Measurements from ENCODE around the gene PGA5. TPM values are rescaled to one million over a fixed set of nuclear protein-coding genes. Genes with fewer than 3 reads are reported as not detected.
"Not testable (repeated sequence)": the region's sequence is repeated elsewhere in the genome, so short reads cannot be mapped to it uniquely, and the experiment has no call there.

The PGA5 gene
- polyA plus RNA-seq: not detected in 3 replicates
- not detected for polyA plus RNA-seq (2011; ENCODE audit: low read depth)
- not detected in 2 replicates for polyA plus RNA-seq (2011; cell fraction: cytosol; rRNA removed)
- polyA plus RNA-seq (2011; cell fraction: nucleus; rRNA removed): not detected in 2 replicates
- not detected in 2 replicates for polyA plus RNA-seq (2012; ENCODE audit: low replicate concordance)
- polyA minus RNA-seq: not detected in 3 replicates
- not detected for polyA minus RNA-seq (2011; cell fraction: cytosol; rRNA and poly(A)+ RNA removed)
- polyA minus RNA-seq (2011; cell fraction: nucleus; rRNA and poly(A)+ RNA removed): not detected in 2 replicates

DNA sequence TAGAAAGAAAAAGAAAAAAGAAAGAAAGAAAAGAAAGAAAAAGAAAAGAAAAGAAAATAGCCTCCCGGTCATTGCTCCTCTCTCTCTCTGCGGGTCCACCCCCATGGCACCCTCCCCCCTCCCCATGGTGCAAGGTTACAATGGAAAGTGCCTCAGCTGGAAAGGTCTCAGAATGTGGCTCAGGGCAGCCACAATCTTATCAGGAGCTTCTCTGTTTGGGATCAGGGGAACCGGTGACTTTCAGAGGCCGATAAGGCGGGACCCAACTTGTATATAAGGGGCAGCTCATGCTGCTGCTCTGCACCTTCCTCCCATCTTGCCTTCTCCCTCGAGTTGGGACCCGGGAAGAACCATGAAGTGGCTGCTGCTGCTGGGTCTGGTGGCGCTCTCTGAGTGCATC is at the start of gene PGA5:
Gene PGA5, plus strand, starts transcription at position 301 of the 400 bp plus-strand sequence. Its CDS starts 52 bp downstream, at position 353.
- H2AFZ ChIP-seq (ENCODE audit: control insufficient read depth, low read length); H3K27ac ChIP-seq (ENCODE audit: control insufficient read depth, insufficient read depth, low read length); H3K9ac ChIP-seq (ENCODE audit: control insufficient read depth, extremely low read depth, insufficient read depth, low read length); DNase-seq (ENCODE audit: low read depth, low spot score); H3K36me3 ChIP-seq (ENCODE audit: control insufficient read depth in 2 of 2, extremely low read depth in 1 of 2, insufficient read depth in 2 of 2, low read length in 2 of 2); H3K9me3 ChIP-seq (ENCODE audit: control insufficient read depth, low read depth, low read length); H3K27me3 ChIP-seq (ENCODE audit: control insufficient read depth, extremely low read depth, insufficient read depth, low read length); H3K4me1 ChIP-seq (ENCODE audit: control insufficient read depth, extremely low read depth, insufficient read depth, low read length); H4K20me1 ChIP-seq (ENCODE audit: control insufficient read depth, extremely low read depth, insufficient read depth, low read length); H3K79me2 ChIP-seq (ENCODE audit: control insufficient read depth, insufficient read depth, low read length); FAIRE-seq; H3K4me2 ChIP-seq (ENCODE audit: control insufficient read depth, extremely low read depth, insufficient read depth, low read depth, low read length); dilution Hi-C loops (cut with MboI; ENCODE audit: extremely low pct_ligation_motif_present, low sequenced_read_pairs); H3K4me3 ChIP-seq (ENCODE audit: control insufficient read depth in 2 of 3, extremely low read depth in 1 of 3, insufficient read depth in 2 of 3, low read depth in 1 of 3, low read length in 3 of 3); H3K9me1 ChIP-seq (ENCODE audit: control insufficient read depth, extremely low read depth, insufficient read depth, low read length): not testable (repeated sequence)

DNA sequence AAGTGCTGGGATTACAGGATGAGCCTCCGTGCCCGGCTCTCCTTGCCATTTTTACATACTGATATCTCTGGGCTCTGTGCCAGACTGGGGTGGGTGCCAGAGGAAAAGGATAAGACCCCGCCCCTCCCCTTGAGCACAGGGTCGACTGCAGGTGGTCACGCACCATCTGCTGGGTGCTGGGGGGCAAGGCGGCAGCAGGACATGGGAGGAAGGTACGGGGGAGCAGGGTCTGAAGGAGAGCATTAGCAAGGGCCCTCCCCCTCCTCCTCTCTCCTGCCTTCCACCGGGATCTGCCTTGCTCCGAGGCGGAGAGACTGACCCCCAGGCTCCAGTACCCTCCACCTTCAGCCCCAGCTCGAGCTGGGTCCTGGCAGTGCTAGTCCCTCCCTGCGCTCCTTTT is 47.4 kb upstream of the PGA5 start:
- Histone ChIP-seq H3K27me3 (ENCODE audit: control insufficient read depth, extremely low read depth, insufficient read depth, low read length) (peaks cover 14% of the 10 kb centered on the region), H2AFZ (ENCODE audit: control insufficient read depth, low read length) (no peak overlapping the region), H3K79me2 (ENCODE audit: control insufficient read depth, insufficient read depth, low read length) (no peaks in the 10 kb centered on the region), H3K36me3 (ENCODE audit: control insufficient read depth in 2 of 2, extremely low read depth in 1 of 2, insufficient read depth in 2 of 2, low read length in 2 of 2) (no peaks in the 10 kb centered on the region), H3K9ac (ENCODE audit: control insufficient read depth, extremely low read depth, insufficient read depth, low read length) (no peak overlapping the region), H3K4me1 (ENCODE audit: control insufficient read depth, extremely low read depth, insufficient read depth, low read length) (no peaks in the 10 kb centered on the region), H3K4me3 (ENCODE audit: control insufficient read depth in 2 of 3, extremely low read depth in 1 of 3, insufficient read depth in 2 of 3, low read depth in 1 of 3, low read length in 3 of 3) (no peak overlapping the region), H4K20me1 (ENCODE audit: control insufficient read depth, extremely low read depth, insufficient read depth, low read length) (no peaks in the 10 kb centered on the region), H3K27ac (ENCODE audit: control insufficient read depth, insufficient read depth, low read length) (no peak overlapping the region), H3K9me1 (ENCODE audit: control insufficient read depth, extremely low read depth, insufficient read depth, low read length) (no peaks in the 10 kb centered on the region), H3K9me3 (ENCODE audit: control insufficient read depth, low read depth, low read length) (no peaks in the 10 kb centered on the region), H3K4me2 (ENCODE audit: control insufficient read depth, extremely low read depth, insufficient read depth, low read depth, low read length) (no peak overlapping the region)
- TF ChIP-seq, protein P1, sequence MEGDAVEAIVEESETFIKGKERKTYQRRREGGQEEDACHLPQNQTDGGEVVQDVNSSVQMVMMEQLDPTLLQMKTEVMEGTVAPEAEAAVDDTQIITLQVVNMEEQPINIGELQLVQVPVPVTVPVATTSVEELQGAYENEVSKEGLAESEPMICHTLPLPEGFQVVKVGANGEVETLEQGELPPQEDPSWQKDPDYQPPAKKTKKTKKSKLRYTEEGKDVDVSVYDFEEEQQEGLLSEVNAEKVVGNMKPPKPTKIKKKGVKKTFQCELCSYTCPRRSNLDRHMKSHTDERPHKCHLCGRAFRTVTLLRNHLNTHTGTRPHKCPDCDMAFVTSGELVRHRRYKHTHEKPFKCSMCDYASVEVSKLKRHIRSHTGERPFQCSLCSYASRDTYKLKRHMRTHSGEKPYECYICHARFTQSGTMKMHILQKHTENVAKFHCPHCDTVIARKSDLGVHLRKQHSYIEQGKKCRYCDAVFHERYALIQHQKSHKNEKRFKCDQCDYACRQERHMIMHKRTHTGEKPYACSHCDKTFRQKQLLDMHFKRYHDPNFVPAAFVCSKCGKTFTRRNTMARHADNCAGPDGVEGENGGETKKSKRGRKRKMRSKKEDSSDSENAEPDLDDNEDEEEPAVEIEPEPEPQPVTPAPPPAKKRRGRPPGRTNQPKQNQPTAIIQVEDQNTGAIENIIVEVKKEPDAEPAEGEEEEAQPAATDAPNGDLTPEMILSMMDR (optimal IDR thresholded peaks at IDR 0.05 in 1 of 3, IDR thresholded peaks at IDR 0.05 in 1 of 3, conservative IDR thresholded peaks at IDR 0.05 in 1 of 3; ENCODE audit: extremely low read depth in 1 of 3, insufficient read depth in 2 of 3, low read length in 3 of 3): no peak
- no peak for TF ChIP-seq EZH2 (IDR thresholded peaks at IDR 0.05; ENCODE audit: low read length)
- FAIRE-seq: no peak
- dilution Hi-C loops (cut with MboI; ENCODE audit: extremely low pct_ligation_motif_present, low sequenced_read_pairs): no loop called here
- DNase-seq (ENCODE audit: low read depth, low spot score): no peak
